ENCODE results near the gene WNT11.
"Not testable (repeated sequence)": the region's sequence is repeated elsewhere in the genome, so short reads cannot be mapped to it uniquely, and the experiment has no call there.

The WNT11 gene

GRCh38 chr11:76201672-76202412, 4.5 kb downstream of the WNT11 start:
- no peak for DNase-seq

- no peak for DNase-seq
These were observed 5.2 kb downstream of the WNT11 start for GRCh38 chr11:76201056-76201455.

- no peak for DNase-seq
These were observed 6.0 kb downstream of the WNT11 start for GRCh38 chr11:76200006-76200940.

- DNase-seq, result not testable (repeated sequence)
These were observed 7.6 kb downstream of the WNT11 start for GRCh38 chr11:76198691-76199090.

- DNase-seq, result no peak
These were observed 8.2 kb downstream of the WNT11 start for GRCh38 chr11:76197941-76198640.

- no peak for DNase-seq
These were observed 9.0 kb downstream of the WNT11 start for GRCh38 chr11:76197332-76197731.

GRCh38 chr11:76196849-76197248, 9.5 kb downstream of the WNT11 start:
- no peak for DNase-seq

GRCh38 chr11:76194872-76195668, 11.2 kb downstream of the WNT11 start:
- no peak for DNase-seq

- no peak for DNase-seq
These were observed 13.1 kb downstream of the WNT11 start for GRCh38 chr11:76193219-76193618.

GRCh38 chr11:76190376-76190775, 15.9 kb downstream of the WNT11 start:
- DNase-seq, result no peak

GRCh38 chr11:76189682-76190081, 16.6 kb downstream of the WNT11 start:
- DNase-seq, result no peak

- no peak for DNase-seq
These were observed 17.4 kb downstream of the WNT11 start for GRCh38 chr11:76188873-76189272.

- DNase-seq, result no peak
These were observed 19.5 kb downstream of the WNT11 start for GRCh38 chr11:76186776-76187279.

- no peak for DNase-seq
These were observed 20.3 kb downstream of the WNT11 start for GRCh38 chr11:76185931-76186401.

- DNase-seq, result no peak
These were observed 20.8 kb downstream of the WNT11 start for GRCh38 chr11:76185511-76185910.

- no peak for DNase-seq
These were observed 21.7 kb downstream of the WNT11 start for GRCh38 chr11:76184551-76184993.

- DNase-seq, result no peak
These were observed 24.9 kb downstream of the WNT11 start for GRCh38 chr11:76181371-76181770.

GRCh38 chr11:76179147-76179546, 27.2 kb downstream of the WNT11 start:
- no peak for DNase-seq

- no peak for DNase-seq
These were observed 29.0 kb downstream of the WNT11 start for GRCh38 chr11:76177250-76177686.

- no peak for DNase-seq
These were observed 29.8 kb downstream of the WNT11 start for GRCh38 chr11:76176463-76176862.

GRCh38 chr11:76175783-76176182, 30.5 kb downstream of the WNT11 start:
- no peak for DNase-seq

- no peak for DNase-seq
These were observed 32.0 kb downstream of the WNT11 start for GRCh38 chr11:76174330-76174729.

All from fibroblast of skin of back (primary cell).